ENCODE results near the gene NAT8. TPM values are rescaled to one million over a fixed set of nuclear protein-coding genes. Genes with fewer than 3 reads are reported as not detected.
"Not testable (repeated sequence)": the region's sequence is repeated elsewhere in the genome, so short reads cannot be mapped to it uniquely, and the experiment has no call there.

The NAT8 gene
- total RNA-seq, 5 donors from 2014 or later (not counting 1 experiment from before 2014, with no cell fraction given) = not detected

DNA sequence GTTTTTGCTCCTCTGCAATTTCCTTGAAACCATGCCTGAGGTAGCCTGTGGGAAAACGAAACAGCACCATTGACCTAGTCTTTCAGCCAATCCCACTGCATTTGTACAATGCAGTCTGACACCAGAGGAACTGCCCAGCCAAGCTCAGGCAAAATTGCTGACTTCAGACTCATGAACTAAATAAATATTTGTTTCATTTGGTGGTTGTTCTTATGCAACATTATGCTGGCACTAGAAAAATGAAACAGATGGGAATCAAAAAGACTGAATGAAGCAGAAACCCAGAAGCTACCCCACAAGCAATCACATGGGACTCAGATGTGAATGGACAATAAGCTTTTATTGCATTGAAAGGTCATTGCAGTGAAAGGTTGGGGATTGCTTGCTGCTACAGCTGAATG lies 1.7 kb downstream of the NAT8 start:
- peaks cover 19 to 24% of the 10 kb centered on the region in 2 donors for H3K27me3 Mint-ChIP-seq
- H3K4me1 Mint-ChIP-seq = no peaks in the 10 kb centered on the region
- peaks cover 4% of the 10 kb centered on the region for H3K36me3 Mint-ChIP-seq
- H3K27me3 ChIP-seq (replicated peaks in 1 of 2; ENCODE audit: control insufficient read depth in 2 of 2, extremely low read depth in 1 of 2, insufficient read depth in 2 of 2, low read length in 1 of 2) = peaks cover 0 to 17% of the 10 kb centered on the region in 2 experiments
- H3K9me3 ChIP-seq = no peaks in the 10 kb centered on the region
- peaks cover 0 to 9% (median 4%) of the 10 kb centered on the region in 3 donors for H3K9me3 Mint-ChIP-seq
- H3K4me3 ChIP-seq (ENCODE audit: control insufficient read depth in 1 of 2, extremely low read depth in 1 of 2, low read length in 1 of 2) = no peak overlapping the region
- ChIA-PET CTCF (no interaction called here), POLR2A (no interaction called here)
- H3K36me3 ChIP-seq (ENCODE audit: control insufficient read depth in 2 of 2, extremely low read depth in 1 of 2, insufficient read depth in 1 of 2, low read length in 1 of 2) = no peaks in the 10 kb centered on the region
- H3K27ac Mint-ChIP-seq = no peak overlapping the region
- H3K27ac ChIP-seq (ENCODE audit: low read length) = no peak overlapping the region
- DNase-seq = no peak
- WGBS (ENCODE audit: insufficient coverage) = no CpG with 5 or more reads among the region's 1 CpG
- H3K4me1 ChIP-seq (ENCODE audit: control insufficient read depth in 1 of 2, extremely low read depth in 1 of 2, insufficient read depth in 2 of 2, low read length in 2 of 2) = no peaks in the 10 kb centered on the region
- H3K4me3 Mint-ChIP-seq = no peak overlapping the region
- no peak for ATAC-seq (replicated peaks in 1 of 4)

DNA sequence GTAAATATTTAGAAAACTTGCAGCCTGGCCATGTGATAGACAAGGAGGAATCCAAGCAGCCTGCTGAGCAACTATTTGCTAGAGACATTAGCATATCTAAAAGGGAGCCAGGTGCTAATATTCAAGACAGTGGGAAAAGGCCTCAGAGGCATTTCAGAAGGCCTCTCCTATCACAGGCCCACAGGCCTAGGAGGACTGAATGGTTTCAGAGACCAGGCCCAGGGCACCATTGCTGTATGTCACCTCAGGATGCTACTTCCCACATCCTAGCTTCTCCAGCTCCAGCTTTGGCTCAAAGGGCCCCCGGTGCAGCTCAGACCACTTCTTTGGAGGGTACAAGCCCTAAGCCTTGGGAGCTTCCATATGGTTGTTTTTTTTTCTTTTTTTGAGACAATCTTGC lies 3.8 kb downstream of the NAT8 start:
- ATAC-seq (replicated peaks in 1 of 4) = no peak
- 100% methylated on average over 1 of the region's 1 CpG for WGBS (ENCODE audit: insufficient coverage)
- Mint-ChIP-seq H3K4me1 (no peaks in the 10 kb centered on the region), H3K36me3 (peaks cover 9% of the 10 kb centered on the region), H3K27ac (no peak overlapping the region), H3K9me3 (peaks cover 0 to 9% (median 4%) of the 10 kb centered on the region in 3 donors), H3K27me3 (peaks cover 8 to 16% of the 10 kb centered on the region in 2 donors), H3K4me3 (no peak overlapping the region)
- ChIA-PET CTCF (no interaction called here), POLR2A (no interaction called here)
- H3K27ac ChIP-seq (ENCODE audit: low read length) = no peak overlapping the region
- H3K27me3 ChIP-seq (replicated peaks in 1 of 2; ENCODE audit: control insufficient read depth in 2 of 2, extremely low read depth in 1 of 2, insufficient read depth in 2 of 2, low read length in 1 of 2) = peaks cover 0 to 11% of the 10 kb centered on the region in 2 experiments
- H3K9me3 ChIP-seq = no peaks in the 10 kb centered on the region
- H3K36me3 ChIP-seq (ENCODE audit: control insufficient read depth in 2 of 2, extremely low read depth in 1 of 2, insufficient read depth in 1 of 2, low read length in 1 of 2) = no peaks in the 10 kb centered on the region
- DNase-seq = no peak
- no peaks in the 10 kb centered on the region for H3K4me1 ChIP-seq (ENCODE audit: control insufficient read depth in 1 of 2, extremely low read depth in 1 of 2, insufficient read depth in 2 of 2, low read length in 2 of 2)
- no peak overlapping the region for H3K4me3 ChIP-seq (ENCODE audit: control insufficient read depth in 1 of 2, extremely low read depth in 1 of 2, low read length in 1 of 2)

DNA sequence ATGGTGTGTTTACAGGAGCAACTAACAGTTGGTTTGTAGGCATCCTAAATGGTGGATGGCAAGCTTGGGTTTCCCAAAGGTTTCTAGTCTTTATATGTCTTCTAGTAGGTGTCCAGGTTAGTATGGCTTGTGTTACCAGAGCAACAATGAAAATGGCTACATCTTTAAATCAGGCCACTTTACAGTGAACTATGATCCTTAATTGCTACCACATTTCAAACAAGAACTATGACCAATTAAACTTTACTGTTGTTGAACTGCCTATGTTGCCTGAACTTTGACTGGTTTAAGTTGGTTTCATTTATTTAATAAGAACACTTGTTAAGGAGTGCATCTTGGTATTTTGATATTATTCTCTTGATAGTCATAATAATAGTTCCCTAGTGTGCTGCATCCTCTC lies 5.2 kb downstream of the NAT8 start:
- H3K27ac ChIP-seq (ENCODE audit: low read length); CTCF ChIA-PET; H3K27ac Mint-ChIP-seq; ATAC-seq (replicated peaks in 1 of 4); H3K4me3 Mint-ChIP-seq; H3K4me3 ChIP-seq (ENCODE audit: control insufficient read depth in 1 of 2, extremely low read depth in 1 of 2, low read length in 1 of 2); DNase-seq; H3K4me1 ChIP-seq (ENCODE audit: control insufficient read depth in 1 of 2, extremely low read depth in 1 of 2, insufficient read depth in 2 of 2, low read length in 2 of 2); H3K36me3 ChIP-seq (ENCODE audit: control insufficient read depth in 2 of 2, extremely low read depth in 1 of 2, insufficient read depth in 1 of 2, low read length in 1 of 2); H3K27me3 Mint-ChIP-seq; H3K9me3 Mint-ChIP-seq; H3K4me1 Mint-ChIP-seq; POLR2A ChIA-PET; H3K9me3 ChIP-seq; H3K36me3 Mint-ChIP-seq: not testable (repeated sequence)
- H3K27me3 ChIP-seq (replicated peaks in 1 of 2; ENCODE audit: control insufficient read depth in 2 of 2, extremely low read depth in 1 of 2, insufficient read depth in 2 of 2, low read length in 1 of 2) = peaks cover 0 to 11% of the 10 kb centered on the region in 2 experiments

DNA sequence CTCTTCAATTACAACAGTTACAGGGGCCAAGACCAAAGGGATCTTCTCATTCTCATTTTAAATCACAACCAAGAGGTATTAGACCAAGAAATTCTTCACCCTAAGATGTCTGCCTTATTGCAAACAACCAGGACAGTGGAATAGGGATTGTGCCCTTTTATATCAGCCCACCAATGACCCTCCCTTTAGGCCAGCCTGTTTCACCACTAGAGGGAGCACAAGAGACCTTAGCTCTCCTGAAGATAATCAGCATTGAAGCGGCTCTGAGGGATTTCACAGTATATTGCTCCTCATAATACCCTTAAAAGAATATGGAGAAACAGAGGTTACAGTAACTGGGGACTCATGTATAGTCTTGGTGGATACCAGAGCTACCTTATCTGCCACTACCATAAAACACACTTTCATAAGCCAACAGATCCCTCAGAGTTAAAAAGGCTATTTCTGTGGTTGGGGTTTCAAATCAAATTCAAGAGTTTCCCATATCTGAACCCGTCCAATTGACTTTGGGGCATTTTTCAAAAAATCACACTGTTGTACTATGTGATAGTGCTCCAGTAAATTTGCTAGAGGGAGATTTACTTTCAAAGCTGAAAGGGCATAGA lies 11.5 kb downstream of the NAT8 start:
- H3K4me1 ChIP-seq (ENCODE audit: control insufficient read depth in 1 of 2, extremely low read depth in 1 of 2, insufficient read depth in 2 of 2, low read length in 2 of 2); H3K9me3 ChIP-seq; H3K4me3 Mint-ChIP-seq; POLR2A ChIA-PET; H3K4me1 Mint-ChIP-seq; H3K27me3 ChIP-seq (replicated peaks in 1 of 2; ENCODE audit: control insufficient read depth in 2 of 2, extremely low read depth in 1 of 2, insufficient read depth in 2 of 2, low read length in 1 of 2); H3K27me3 Mint-ChIP-seq; H3K4me3 ChIP-seq (ENCODE audit: control insufficient read depth in 1 of 2, extremely low read depth in 1 of 2, low read length in 1 of 2); H3K27ac ChIP-seq (ENCODE audit: low read length); H3K9me3 Mint-ChIP-seq; H3K27ac Mint-ChIP-seq; H3K36me3 ChIP-seq (ENCODE audit: control insufficient read depth in 2 of 2, extremely low read depth in 1 of 2, insufficient read depth in 1 of 2, low read length in 1 of 2); DNase-seq: not testable (repeated sequence)
- H3K36me3 Mint-ChIP-seq = peaks cover 12% of the 10 kb centered on the region
- CTCF ChIA-PET = interaction anchor here in 1 of 2 donors (1.1 kb wide), 1 partner anchor 62 kb away, joined by 4 read pairs; no protein-coding TSS in a partner anchor
- no CpG with 5 or more reads among the region's 2 CpGs for WGBS (ENCODE audit: insufficient coverage)
- ATAC-seq (replicated peaks in 1 of 4) = peak; percentile 52 to 70 (median 62)

DNA sequence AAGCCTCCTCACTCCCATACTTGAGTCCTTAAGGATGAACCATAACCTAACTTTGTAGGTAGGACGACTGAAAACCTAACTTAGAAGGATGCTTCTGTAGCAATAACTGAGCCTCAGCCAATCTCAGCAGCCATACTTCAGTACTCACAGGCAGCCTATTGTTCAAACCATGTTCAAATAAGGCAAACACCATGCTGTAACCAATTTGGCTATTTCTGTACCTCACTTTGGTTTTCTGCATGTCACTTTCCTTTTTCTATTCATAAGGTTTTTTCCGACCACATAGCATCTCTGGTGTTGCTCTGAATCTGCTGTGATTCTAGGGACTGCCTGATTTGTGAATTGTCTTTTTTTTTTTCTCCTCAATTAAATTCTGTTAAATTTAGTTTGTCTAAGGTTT lies 13.7 kb downstream of the NAT8 start:
- H3K4me3 Mint-ChIP-seq; H3K4me1 Mint-ChIP-seq; H3K9me3 Mint-ChIP-seq; H3K27me3 Mint-ChIP-seq; H3K27ac ChIP-seq (ENCODE audit: low read length); H3K36me3 Mint-ChIP-seq; POLR2A ChIA-PET; H3K4me3 ChIP-seq (ENCODE audit: control insufficient read depth in 1 of 2, extremely low read depth in 1 of 2, low read length in 1 of 2); H3K4me1 ChIP-seq (ENCODE audit: control insufficient read depth in 1 of 2, extremely low read depth in 1 of 2, insufficient read depth in 2 of 2, low read length in 2 of 2); H3K27me3 ChIP-seq (replicated peaks in 1 of 2; ENCODE audit: control insufficient read depth in 2 of 2, extremely low read depth in 1 of 2, insufficient read depth in 2 of 2, low read length in 1 of 2); H3K36me3 ChIP-seq (ENCODE audit: control insufficient read depth in 2 of 2, extremely low read depth in 1 of 2, insufficient read depth in 1 of 2, low read length in 1 of 2); CTCF ChIA-PET; H3K27ac Mint-ChIP-seq; DNase-seq; ATAC-seq (replicated peaks in 1 of 4); H3K9me3 ChIP-seq: not testable (repeated sequence)
- WGBS (ENCODE audit: insufficient coverage) = 40% methylated on average over 1 of the region's 2 CpGs

DNA sequence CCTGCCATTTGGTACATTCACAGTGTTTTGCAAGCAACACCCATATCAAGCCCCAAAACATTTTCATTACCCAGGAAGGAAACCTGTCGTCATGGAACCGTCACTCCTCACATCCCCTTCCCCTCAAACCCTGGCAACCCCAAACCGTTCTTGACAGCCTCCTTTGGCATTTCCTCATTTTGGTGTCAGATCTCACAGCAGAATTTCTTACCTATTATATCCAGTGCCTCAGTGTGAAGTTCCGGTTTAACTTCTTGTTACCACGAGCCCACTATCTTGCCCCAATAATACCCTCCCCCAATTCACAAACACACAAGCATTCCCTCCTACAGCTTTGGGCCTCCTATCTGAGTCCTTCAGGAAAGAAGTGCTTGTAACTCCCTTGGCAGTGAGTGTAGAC lies 16.0 kb downstream of the NAT8 start:
- H3K9me3 Mint-ChIP-seq; H3K27ac ChIP-seq (ENCODE audit: low read length); CTCF ChIA-PET; H3K4me3 ChIP-seq (ENCODE audit: control insufficient read depth in 1 of 2, extremely low read depth in 1 of 2, low read length in 1 of 2); DNase-seq; H3K4me1 Mint-ChIP-seq; H3K27me3 ChIP-seq (replicated peaks in 1 of 2; ENCODE audit: control insufficient read depth in 2 of 2, extremely low read depth in 1 of 2, insufficient read depth in 2 of 2, low read length in 1 of 2); H3K9me3 ChIP-seq; H3K4me3 Mint-ChIP-seq; H3K36me3 Mint-ChIP-seq; ATAC-seq (replicated peaks in 1 of 4); H3K4me1 ChIP-seq (ENCODE audit: control insufficient read depth in 1 of 2, extremely low read depth in 1 of 2, insufficient read depth in 2 of 2, low read length in 2 of 2); H3K27me3 Mint-ChIP-seq; H3K27ac Mint-ChIP-seq; H3K36me3 ChIP-seq (ENCODE audit: control insufficient read depth in 2 of 2, extremely low read depth in 1 of 2, insufficient read depth in 1 of 2, low read length in 1 of 2): not testable (repeated sequence)
- POLR2A ChIA-PET = interaction anchor here in 1 of 2 donors (0.6 kb wide), 1 partner anchor 882 kb away, joined by 3 read pairs; no protein-coding TSS in a partner anchor
- 0% methylated on average over 1 of the region's 5 CpGs for WGBS (ENCODE audit: insufficient coverage)

DNA sequence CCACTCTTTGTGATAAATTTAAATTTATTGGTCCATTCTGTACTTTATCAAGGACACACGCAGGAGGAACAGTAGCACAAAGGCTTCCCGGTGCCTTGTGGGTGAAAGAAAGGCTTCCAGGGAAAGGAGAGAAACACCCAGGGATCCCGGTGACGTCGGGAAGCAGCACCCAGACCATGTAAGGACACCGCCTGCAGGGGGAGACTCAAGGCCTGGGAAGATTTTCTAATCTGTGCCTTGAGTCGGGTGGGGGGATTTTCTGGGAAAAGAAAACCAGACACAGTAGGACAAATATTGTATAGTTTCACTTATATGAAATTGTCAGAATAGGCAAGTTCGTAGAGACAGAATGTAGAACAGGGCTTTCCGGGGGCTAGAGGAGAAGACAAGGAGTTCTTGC lies 17.6 kb downstream of the NAT8 start:
- H3K9me3 ChIP-seq; DNase-seq; H3K36me3 ChIP-seq (ENCODE audit: control insufficient read depth in 2 of 2, extremely low read depth in 1 of 2, insufficient read depth in 1 of 2, low read length in 1 of 2); H3K9me3 Mint-ChIP-seq; H3K27me3 Mint-ChIP-seq; H3K27me3 ChIP-seq (replicated peaks in 1 of 2; ENCODE audit: control insufficient read depth in 2 of 2, extremely low read depth in 1 of 2, insufficient read depth in 2 of 2, low read length in 1 of 2); H3K27ac ChIP-seq (ENCODE audit: low read length); H3K4me3 Mint-ChIP-seq; H3K4me1 Mint-ChIP-seq; CTCF ChIA-PET; H3K4me3 ChIP-seq (ENCODE audit: control insufficient read depth in 1 of 2, extremely low read depth in 1 of 2, low read length in 1 of 2); H3K4me1 ChIP-seq (ENCODE audit: control insufficient read depth in 1 of 2, extremely low read depth in 1 of 2, insufficient read depth in 2 of 2, low read length in 2 of 2); ATAC-seq (replicated peaks in 1 of 4); H3K27ac Mint-ChIP-seq; H3K36me3 Mint-ChIP-seq; POLR2A ChIA-PET: not testable (repeated sequence)
- no CpG with 5 or more reads among the region's 9 CpGs for WGBS (ENCODE audit: insufficient coverage)
